ENCODE results near the gene BNIP1.

Gene BNIP1

GRCh38 chr5:173211284-173211683, 67.0 kb downstream of the BNIP1 start:
- no peak for DNase-seq (ENCODE audit: low read depth in 3 of 3)

- DNase-seq (ENCODE audit: low read depth in 3 of 3), result no peak
Measured at GRCh38 chr5:173213236-173213933, 69.1 kb downstream of the BNIP1 start.
